Omental fat pad (tissue), 4 donors: ENCODE measurements around the gene BMPR1B. TPM values are rescaled to one million over a fixed set of nuclear protein-coding genes. Genes with fewer than 3 reads are reported as not detected.
"Not testable (repeated sequence)": the region's sequence is repeated elsewhere in the genome, so short reads cannot be mapped to it uniquely, and the experiment has no call there.

ENCODE experiments used
- ATAC-seq: fragments of 150-250 bp; one replicate; pipeline ENCODE4 v1.9.1; 2016; ENCODE audit warnings: mild to moderate bottlenecking, moderate library complexity; ENCODE audit not compliant: low FRiP score
- DNase-seq: peaks from one replicate; pipeline ENCODE4 v3.0.0-alpha.2; 2019; ENCODE audit warnings: low spot score
- CTCF ChIP-seq, 3 donors: fragments of 450-650 bp; IDR thresholded peaks; one replicate each; pipeline ENCODE4 v1.5.1; 2016 to 2017; ENCODE audit warnings: antibody characterized with exemption in 3 of 3, mild to moderate bottlenecking in 3 of 3, moderate library complexity in 2 of 3
- total RNA-seq, 4 donors: library from RNA; depleted of rRNA; stranded (reverse); fragments of >200 nt; gene quantifications; one replicate each; pipeline ENCODE4 v1.1.0, GENCODE V29; 2016

BMPR1B gene
- total RNA-seq, 4 donors from 2014 or later, result 0.19 to 1.9 (median 1.3) TPM

GRCh38 chr4:95159384-95159783, 401.6 kb downstream of the BMPR1B start:
- ATAC-seq, result no peak

GRCh38 chr4:95161781-95162469, 404.2 kb downstream of the BMPR1B start:
- ATAC-seq (no peak), DNase-seq (no peak)
- no peak for TF ChIP-seq CTCF (IDR thresholded peaks at IDR 0.05)

More at GRCh38 chr4:95159384-95159783, 401.6 kb downstream of the BMPR1B start:
- no peak for TF ChIP-seq CTCF (IDR thresholded peaks at IDR 0.05)
- DNase-seq, result no peak

GRCh38 chr4:95162867-95163266, 405.1 kb downstream of the BMPR1B start:
- no peak for DNase-seq
- ATAC-seq, result no peak
- TF ChIP-seq CTCF (IDR thresholded peaks at IDR 0.05), result no peak

- DNase-seq (no peak), ATAC-seq (no peak)
- no peak for TF ChIP-seq CTCF (IDR thresholded peaks at IDR 0.05)
Measured at GRCh38 chr4:95165926-95166524, 408.3 kb downstream of the BMPR1B start.

GRCh38 chr4:95167805-95168204, 410.1 kb downstream of the BMPR1B start:
- TF ChIP-seq CTCF (IDR thresholded peaks at IDR 0.05), result no peak

GRCh38 chr4:95170176-95170575, 412.4 kb downstream of the BMPR1B start:
- no peak for TF ChIP-seq CTCF (IDR thresholded peaks at IDR 0.05)
- ATAC-seq (no peak), DNase-seq (no peak)

More at GRCh38 chr4:95167805-95168204, 410.1 kb downstream of the BMPR1B start:
- DNase-seq (no peak), ATAC-seq (no peak)

- DNase-seq, ATAC-seq: not testable (repeated sequence)
Measured at GRCh38 chr4:95171377-95171776, 413.6 kb downstream of the BMPR1B start.
